Hepatocyte (in vitro differentiated cells): ENCODE data around the gene RAPGEF4.

ENCODE experiments used
- CTCF ChIP-seq: fragments of 200-600 bp; sonication (generic); IDR thresholded peaks from 2 replicates; pipeline ENCODE4 v1.5.1; 2016; ENCODE audit warnings: antibody characterized with exemption, mild to moderate bottlenecking; ENCODE audit not compliant: poor library complexity
- EZH2 ChIP-seq: fragments of 200-600 bp; sonication (generic); IDR thresholded peaks from 2 replicates; pipeline ENCODE4 v1.6.1; 2016; ENCODE audit warnings: antibody characterized with exemption, mild to moderate bottlenecking, borderline replicate concordance

GRCh38 chr2:173076581-173077345 is 341.1 kb downstream of the RAPGEF4 start:
- TF ChIP-seq EZH2 (no peak), CTCF (no peak)
